ENCODE results near the gene CNPY2.

DNA sequence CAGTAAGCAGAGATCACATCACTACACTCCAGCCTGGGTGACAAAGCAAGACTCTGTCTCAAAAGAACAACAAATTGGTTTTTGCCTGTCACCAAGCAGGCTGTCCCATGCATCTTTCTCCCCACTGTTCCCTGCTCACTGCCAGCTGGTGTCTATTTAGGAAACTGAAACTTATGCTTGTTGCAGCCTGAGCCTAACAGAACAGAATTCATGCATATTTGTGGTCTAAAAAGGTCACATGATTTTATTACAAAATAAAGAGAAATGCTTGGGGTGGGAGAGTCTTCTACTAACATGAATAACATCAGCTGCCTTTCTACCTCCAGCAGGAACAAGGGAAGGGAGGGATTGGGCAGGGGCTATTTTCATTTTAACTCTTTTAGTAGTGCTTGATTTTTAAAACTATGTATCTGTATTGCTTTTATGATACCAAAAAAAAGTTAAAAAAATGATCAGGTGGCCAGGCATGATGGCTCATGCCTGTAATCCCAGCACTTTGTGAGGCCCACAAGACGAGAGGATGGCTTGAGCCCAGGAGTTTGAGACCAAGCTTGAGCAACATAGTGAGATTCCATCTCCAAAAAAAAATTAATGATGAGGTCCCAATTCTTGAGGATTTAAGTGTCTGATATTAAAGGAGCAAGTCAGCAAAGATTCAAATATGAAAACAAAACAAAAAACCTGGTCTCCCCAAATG, 43.2 kb upstream of the CNPY2 start:
- TF ChIP-seq CTCF (conservative IDR thresholded peaks at IDR 0.05): no peak
- TF ChIP-seq ZFX (IDR thresholded peaks at IDR 0.05): no peak
